HL-60/S4 treated with phorbol 12-myristate 13-acetate at 8.2 ng/mL for 4 days and 3 days (cell line): ENCODE measurements around the gene PSMB2.

Source experiments
- in situ Hi-C: fragments of 300-500 bp; cut with MboI; formaldehyde crosslinking; loops from 2 replicates; pipeline ENCODE4 v1.15.0; 2022; ENCODE audit warnings: low sequenced_read_pairs

Gene PSMB2

GRCh38 chr1:35574125-35574654, 67.1 kb downstream of the PSMB2 start:
- in situ Hi-C loops, result no loop called here

DNA sequence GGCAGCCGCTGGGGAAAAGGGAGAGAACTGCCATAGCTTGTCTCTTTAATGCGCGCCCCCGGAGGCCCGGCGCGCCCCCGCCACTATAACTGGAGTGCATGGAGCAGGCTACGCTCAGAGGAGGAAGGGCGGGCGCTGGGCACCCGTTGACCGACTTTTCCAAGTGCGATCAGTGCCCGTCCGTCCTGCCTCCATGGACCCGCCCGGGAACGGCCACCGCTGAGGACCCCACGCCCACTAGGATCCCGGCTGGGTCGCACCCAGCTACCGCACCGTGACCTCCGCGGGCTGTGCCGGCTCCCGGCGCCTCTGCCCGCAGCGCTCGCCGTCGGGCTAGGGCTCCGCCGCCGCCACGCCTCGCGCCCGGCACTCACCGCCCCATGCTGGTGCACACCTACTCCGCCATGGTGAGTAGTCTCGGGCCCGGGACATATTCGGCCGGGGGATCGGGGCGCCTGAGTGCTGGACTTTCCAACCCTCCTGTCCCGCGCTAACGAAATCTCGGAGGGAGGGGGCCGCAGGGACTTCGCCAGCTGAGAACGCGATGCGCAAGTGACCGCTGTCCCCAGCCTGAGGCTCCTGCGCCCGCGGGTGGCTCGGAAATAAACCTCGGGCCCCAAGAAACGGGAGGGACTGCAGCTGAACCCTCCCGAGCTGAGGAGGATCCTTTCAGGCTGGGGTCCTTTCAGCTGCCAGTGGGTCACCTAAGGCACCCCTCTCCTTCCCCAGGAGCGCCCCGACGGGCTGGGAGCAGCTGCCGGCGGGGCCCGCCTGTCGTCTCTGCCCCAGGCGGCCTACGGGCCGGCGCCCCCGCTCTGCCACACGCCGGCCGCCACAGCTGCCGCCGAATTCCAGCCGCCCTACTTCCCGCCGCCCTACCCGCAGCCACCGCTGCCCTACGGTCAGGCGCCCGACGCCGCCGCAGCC, 67.9 kb downstream of the PSMB2 start, which contains the start of gene TFAP2E:
Gene TFAP2E (plus strand): TSS at position 117 of the 927 bp plus-strand sequence. CDS start 264 bp downstream, at position 381.
- in situ Hi-C loops, result no loop called here

DNA sequence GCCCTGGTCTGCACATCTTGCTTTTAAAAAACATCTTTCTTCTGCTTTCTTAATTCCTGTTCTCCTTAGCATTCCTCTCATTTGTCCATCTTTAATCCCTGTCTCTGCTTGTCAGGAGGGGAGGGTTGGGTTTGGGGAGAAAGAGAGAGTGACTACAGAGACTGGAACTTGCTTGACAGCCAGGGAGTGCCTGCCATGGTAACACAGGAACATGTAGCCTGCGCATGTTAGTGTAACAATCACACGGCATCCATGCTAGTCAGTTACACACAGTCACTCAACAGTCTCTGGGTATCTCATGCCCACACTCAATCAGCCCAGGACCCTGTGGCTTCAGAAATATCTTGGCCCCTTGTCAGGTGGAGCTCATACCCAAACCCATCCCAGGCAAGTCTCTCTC, 69.0 kb downstream of the PSMB2 start:
- in situ Hi-C loops, result no loop called here

DNA sequence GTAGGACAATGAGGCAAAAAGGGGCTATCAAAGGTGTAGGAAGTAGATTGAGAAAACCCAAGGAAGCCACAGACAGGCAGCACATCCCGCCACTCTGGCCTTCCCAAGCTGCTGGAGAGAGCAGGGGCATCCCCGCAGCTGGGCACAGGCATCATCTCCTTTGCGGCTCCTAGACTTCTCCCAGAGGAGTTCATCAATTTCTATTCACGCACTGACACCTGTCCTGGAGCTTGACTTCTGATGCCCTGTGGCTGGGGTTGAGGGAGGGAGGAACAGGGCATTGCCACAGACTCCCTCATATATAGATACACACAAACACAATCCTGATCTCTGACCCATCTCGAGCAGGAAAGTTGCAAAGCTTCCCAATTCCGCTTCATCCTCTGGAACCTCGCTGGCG, 70.1 kb downstream of the PSMB2 start:
- in situ Hi-C loops, result no loop called here

- in situ Hi-C loops, result no loop called here
These were observed 70.7 kb downstream of the PSMB2 start for GRCh38 chr1:35570589-35571137.

- in situ Hi-C loops, result loop anchor here (10.0 kb wide), 1 partner anchor 145 kb away; the partner anchor contains the start of gene C1orf216
These were observed 71.4 kb downstream of the PSMB2 start for GRCh38 chr1:35569936-35570335.

GRCh38 chr1:35568975-35569395, 72.3 kb downstream of the PSMB2 start:
- in situ Hi-C loops, result loop anchor here (10.0 kb wide), 1 partner anchor 146 kb away; the partner anchor contains the start of gene C1orf216

DNA sequence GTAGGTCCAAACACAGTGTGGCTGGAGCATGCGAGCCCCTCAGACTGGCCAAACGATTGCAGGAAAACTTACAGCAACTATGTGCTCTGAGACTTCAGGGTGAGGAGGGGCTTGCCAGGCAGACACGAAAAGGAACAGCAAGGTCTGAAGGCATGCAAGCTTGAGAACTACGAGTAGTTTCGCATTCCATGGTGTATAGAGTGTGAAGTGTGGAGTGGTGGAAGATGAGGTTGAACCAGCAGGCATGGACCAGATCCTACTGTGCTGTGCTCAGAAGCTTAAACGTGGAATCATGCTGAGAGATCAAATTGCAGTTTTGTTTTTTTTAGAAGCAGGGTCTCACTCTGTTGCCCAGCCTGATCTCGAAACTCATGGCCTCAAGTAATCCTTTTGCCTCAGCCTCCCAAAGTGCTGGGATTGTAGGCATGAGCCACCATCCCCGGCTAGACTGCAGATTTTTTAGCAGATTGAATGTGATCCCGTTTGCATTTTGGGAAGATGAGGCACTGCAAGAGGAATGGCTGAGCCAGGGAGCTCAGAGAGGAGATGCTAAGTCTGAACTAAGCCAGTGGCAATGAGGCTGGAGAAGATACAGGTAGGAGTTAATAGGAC, 73.3 kb downstream of the PSMB2 start:
- in situ Hi-C loops, result loop anchor here (10.0 kb wide), 1 partner anchor 147 kb away; the partner anchor contains the start of gene C1orf216

GRCh38 chr1:35565742-35566133, 75.6 kb downstream of the PSMB2 start:
- in situ Hi-C loops, result loop anchor here (10.0 kb wide), 1 partner anchor 149 kb away; the partner anchor contains the start of gene C1orf216

DNA sequence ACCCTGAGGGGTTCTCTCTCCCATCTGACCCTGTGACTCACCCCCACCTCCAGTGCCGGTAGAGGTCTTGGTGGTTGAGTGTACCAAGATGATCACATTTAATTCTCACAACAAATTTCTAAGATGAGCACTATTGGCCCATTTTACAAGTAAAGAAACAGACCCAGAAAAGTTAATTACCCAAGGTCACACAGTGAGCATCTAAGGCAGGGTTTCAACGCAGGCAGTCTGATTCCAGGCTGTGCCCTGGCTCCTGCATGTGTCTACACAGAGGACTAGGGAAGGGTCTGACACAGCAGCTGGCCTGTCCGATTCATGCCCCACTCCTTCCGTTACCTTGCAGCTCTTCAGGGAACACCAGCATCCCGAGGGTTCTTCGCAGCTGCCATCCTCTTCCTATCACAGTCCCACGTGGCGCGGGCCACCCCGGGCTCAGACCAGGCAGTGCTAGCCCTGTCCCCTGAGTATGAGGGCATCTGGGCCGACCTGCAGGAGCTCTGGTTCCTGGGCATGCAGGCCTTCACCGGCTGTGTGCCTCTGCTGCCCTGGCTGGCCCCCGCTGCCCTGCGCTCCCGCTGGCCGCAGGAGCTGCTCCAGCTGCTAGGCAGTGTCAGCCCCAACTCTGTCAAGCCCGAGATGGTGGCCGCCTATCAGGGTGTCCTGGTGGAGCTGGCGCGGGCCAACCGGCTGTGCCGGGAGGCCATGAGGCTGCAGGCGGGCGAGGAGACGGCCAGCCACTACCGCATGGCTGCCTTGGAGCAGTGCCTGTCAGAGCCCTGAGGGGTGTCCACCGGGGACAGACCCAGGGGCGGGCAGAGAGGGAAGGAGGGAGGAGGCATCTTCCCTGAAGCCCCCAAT, 76.2 kb downstream of the PSMB2 start:
- in situ Hi-C loops, result loop anchor here (10.0 kb wide), 1 partner anchor 150 kb away; the partner anchor contains the start of gene C1orf216

- in situ Hi-C loops, result loop anchor here (10.0 kb wide), 1 partner anchor 151 kb away; the partner anchor contains the start of gene C1orf216
These were observed 77.1 kb downstream of the PSMB2 start for GRCh38 chr1:35564037-35564883.

DNA sequence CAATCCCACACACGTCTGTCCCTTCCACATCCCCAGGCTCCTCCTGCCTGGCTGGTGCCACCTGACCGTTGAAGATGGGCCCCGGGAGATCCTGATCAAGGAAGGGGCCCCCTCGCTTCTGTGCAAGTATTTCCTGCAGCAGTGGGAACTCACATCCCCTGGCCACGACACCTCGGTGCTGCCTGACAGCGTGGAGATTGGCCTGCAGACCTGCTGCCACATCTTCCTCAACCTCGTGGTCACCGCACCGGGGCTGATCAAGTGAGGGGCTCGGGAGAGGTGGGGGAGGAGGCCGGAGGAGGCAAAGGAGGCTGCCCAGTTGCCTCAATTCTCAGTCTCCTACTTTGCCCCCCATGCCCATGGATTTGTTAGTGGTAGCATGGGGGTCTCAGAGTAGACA, 78.2 kb downstream of the PSMB2 start:
- in situ Hi-C loops, result loop anchor here (10.0 kb wide), 1 partner anchor 152 kb away; the partner anchor contains the start of gene C1orf216

GRCh38 chr1:35561972-35562680, 79.2 kb downstream of the PSMB2 start:
- in situ Hi-C loops, result loop anchor here (10.0 kb wide), 1 partner anchor 153 kb away; the partner anchor contains the start of gene C1orf216

DNA sequence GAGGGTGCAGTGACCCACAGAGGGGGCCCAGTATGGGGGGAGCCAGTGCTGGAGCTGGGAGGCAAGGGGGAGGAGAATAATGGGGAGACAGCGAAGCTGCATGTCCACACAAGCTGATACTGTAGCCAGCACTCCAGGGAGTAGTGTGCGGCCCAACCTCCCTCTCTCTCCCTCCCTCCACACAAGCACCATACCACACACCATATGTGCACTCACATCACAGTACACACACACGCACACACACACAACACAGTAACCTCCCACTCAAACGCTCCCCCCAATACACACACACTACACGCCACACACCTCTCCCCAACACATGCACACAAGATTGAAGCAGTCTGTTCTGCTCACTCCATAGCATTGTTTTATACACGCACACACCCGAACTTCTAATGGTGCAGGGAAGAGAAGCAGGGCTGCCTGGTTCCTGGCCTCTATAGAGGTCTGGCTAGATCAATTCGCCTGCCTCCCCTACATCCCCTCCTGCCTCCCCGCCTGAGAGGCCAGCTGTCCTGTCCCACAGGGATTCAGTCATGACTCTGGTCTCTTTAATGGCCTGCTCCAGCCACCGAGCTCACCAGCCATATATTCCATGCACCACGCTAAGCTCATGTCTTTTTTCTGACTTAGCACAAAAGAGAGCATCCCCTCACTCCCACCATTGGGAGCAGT, 79.9 kb downstream of the PSMB2 start:
- in situ Hi-C loops, result loop anchor here (10.0 kb wide), 1 partner anchor 153 kb away; the partner anchor contains the start of gene C1orf216

DNA sequence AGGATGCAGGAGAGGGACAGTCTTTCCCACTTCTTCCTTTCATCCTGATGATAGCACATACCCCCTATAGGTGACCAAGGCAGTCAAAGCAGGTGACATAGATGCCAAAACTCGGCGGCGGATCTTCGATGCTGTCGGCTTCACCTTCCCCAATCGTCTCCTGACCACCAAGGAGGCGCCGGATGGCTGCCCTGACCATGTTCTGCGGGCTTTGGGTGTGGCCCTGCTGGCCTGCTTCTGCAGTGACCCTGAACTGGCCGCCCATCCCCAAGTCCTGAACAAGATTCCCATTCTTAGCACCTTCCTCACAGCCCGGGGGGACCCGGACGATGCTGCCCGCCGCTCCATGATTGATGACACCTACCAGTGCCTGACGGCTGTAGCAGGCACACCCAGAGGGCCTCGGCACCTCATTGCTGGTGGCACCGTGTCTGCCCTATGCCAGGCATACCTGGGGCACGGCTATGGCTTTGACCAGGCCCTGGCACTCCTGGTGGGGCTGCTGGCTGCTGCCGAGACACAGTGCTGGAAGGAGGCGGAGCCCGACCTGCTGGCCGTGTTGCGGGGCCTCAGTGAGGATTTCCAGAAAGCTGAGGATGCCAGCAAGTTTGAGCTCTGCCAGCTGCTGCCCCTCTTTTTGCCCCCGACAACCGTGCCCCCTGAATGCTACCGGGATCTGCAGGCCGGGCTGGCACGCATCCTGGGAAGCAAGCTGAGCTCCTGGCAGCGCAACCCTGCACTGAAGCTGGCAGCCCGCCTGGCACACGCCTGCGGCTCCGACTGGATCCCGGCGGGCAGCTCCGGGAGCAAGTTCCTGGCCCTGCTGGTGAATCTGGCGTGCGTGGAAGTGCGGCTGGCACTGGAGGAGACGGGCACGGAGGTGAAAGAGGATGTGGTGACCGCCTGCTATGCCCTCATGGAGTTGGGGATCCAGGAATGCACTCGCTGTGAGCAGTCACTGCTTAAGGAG, 80.8 kb downstream of the PSMB2 start:
- in situ Hi-C loops, result loop anchor here (10.0 kb wide), 1 partner anchor 154 kb away; the partner anchor contains the start of gene C1orf216

DNA sequence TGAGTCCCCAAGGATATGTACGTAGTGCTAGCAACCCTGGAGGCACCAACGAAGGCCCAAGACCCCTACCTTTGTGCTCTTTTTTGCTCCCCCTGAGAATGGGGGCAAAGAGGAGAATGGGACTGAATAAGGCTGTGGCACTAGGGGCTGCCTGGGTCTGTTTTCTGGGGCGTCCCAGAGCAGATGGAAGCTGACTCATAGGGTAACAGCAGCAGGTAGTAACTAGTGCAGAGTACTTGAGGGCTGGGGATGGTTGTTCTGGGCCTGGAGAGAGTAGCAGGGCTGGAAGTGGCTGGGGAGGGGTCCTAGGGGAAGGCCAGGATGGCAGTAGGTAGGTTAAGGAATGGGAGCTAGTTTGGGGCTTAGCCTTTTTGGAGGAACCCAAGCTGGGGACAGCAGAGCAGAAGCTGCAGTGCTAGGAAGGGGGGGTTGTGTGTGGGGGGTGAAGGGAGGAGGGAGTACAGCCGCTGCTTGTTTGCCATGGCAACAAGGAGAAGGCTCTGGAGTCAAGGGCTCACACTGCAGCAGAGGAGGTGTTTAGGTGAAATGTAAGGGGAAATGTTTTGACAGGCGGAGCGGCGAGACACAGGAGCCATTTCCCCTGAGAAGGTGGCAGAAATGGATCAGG, 81.9 kb downstream of the PSMB2 start:
- in situ Hi-C loops, result no loop called here
